ENCODE results near the gene ACOT7.

DNA sequence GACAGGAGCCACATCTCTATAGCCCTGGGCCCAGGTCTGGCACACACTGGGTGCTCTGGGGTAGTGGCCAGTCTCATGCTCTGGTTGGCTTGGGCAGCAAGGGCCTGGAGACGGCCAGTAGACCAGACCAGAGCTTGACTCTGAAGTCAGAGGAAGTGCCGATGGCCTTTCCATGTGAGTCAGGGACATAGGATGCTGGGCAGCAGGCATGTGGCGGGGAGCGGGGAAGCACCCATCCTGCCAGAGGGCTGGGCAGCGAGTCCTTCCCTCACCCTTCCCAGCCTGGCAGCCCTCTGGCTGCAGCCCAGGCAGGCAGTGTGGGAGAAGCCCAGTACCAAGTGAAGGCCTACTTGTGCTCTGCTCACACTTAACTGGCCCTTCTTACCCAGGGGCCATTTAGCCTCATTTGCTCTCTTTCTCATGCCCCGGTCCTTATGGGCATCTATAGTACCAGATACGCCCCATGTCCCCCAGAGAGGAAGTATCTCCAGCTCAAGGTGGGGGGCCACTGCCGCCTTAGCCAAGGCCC is 136.0 kb downstream of the ACOT7 start:
- TF ChIP-seq EZH2 (IDR thresholded peaks at IDR 0.05; ENCODE audit: borderline replicate concordance) (no peak), EZH2phosphoT487 (IDR thresholded peaks at IDR 0.05; ENCODE audit: low read depth, severe bottlenecking, unreplicated experiment) (no peak)
- TF ChIP-seq, protein P1, sequence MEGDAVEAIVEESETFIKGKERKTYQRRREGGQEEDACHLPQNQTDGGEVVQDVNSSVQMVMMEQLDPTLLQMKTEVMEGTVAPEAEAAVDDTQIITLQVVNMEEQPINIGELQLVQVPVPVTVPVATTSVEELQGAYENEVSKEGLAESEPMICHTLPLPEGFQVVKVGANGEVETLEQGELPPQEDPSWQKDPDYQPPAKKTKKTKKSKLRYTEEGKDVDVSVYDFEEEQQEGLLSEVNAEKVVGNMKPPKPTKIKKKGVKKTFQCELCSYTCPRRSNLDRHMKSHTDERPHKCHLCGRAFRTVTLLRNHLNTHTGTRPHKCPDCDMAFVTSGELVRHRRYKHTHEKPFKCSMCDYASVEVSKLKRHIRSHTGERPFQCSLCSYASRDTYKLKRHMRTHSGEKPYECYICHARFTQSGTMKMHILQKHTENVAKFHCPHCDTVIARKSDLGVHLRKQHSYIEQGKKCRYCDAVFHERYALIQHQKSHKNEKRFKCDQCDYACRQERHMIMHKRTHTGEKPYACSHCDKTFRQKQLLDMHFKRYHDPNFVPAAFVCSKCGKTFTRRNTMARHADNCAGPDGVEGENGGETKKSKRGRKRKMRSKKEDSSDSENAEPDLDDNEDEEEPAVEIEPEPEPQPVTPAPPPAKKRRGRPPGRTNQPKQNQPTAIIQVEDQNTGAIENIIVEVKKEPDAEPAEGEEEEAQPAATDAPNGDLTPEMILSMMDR (IDR thresholded peaks at IDR 0.05; ENCODE audit: poor library complexity), result no peak
